H1 (cell line): ENCODE data around the gene TRMT10B. TPM values are rescaled to one million over a fixed set of nuclear protein-coding genes. Genes with fewer than 3 reads are reported as not detected.

Source experiments
- CTCF ChIA-PET: fragments of 300-600 bp; sonication (Branson Sonifier 250); formaldehyde crosslinking; loops from one replicate; lab custom pipeline; 2021; ENCODE audit not compliant: partially characterized antibody; lab: Charles Lee
- POLR2A ChIA-PET: fragments of 300-600 bp; sonication (Branson Sonifier 250); formaldehyde crosslinking; loops from one replicate; lab custom pipeline; 2021; ENCODE audit warnings: inconsistent platforms; ENCODE audit not compliant: partially characterized antibody; lab: Charles Lee
- DNase-seq, 2 experiments: peaks; one replicate each; pipeline versions ENCODE4 v3.0.0 to v3.0.0-alpha.2; 2010 to 2022; ENCODE audit warnings: low spot score in 2 of 2, low read depth in 1 of 2, mixed read lengths in 1 of 2
- FAIRE-seq: peaks from 2 replicates; lab custom pipeline; 2011; peaks lifted over from hg19 to GRCh38; lab: Jason Lieb, UNC
- H2AFZ ChIP-seq: 2 replicates; pipeline ENCODE4 v1.8.1; 2012; ENCODE audit warnings: low read length, inconsistent platforms
- H2AK5ac ChIP-seq: 2 replicates; pipeline ENCODE4 v1.6.1; 2013; ENCODE audit warnings: low read depth, low read length
- H2BK120ac ChIP-seq: replicated peaks from 2 replicates; pipeline ENCODE3; 2013; ENCODE audit warnings: low read depth, low read length, inconsistent platforms
- H2BK12ac ChIP-seq: 2 replicates; pipeline ENCODE4 v1.6.1; 2013; ENCODE audit warnings: low read depth, low read length
- H2BK15ac ChIP-seq: 2 replicates; pipeline ENCODE4 v1.6.1; 2013; ENCODE audit warnings: low read length
- H2BK20ac ChIP-seq: 2 replicates; pipeline ENCODE4 v1.6.1; 2013; ENCODE audit warnings: low read length
- H2BK5ac ChIP-seq: 2 replicates; pipeline ENCODE4 v1.6.1; 2013; ENCODE audit warnings: low read depth, low read length
- H3K14ac ChIP-seq: 2 replicates; pipeline ENCODE4 v1.6.1; 2013; ENCODE audit warnings: inconsistent platforms; ENCODE audit not compliant: insufficient read length
- H3K18ac ChIP-seq: 2 replicates; pipeline ENCODE4 v1.6.1; 2013; ENCODE audit warnings: low read length; ENCODE audit errors: extremely low read depth
- H3K23ac ChIP-seq: 2 replicates; pipeline ENCODE4 v1.6.1; 2013; ENCODE audit warnings: inconsistent platforms; ENCODE audit not compliant: insufficient read length
- H3K23me2 ChIP-seq: 2 replicates; pipeline ENCODE4 v1.6.1; 2013; ENCODE audit warnings: low read depth, low read length
- H3K27ac ChIP-seq: 2 replicates; pipeline ENCODE4 v1.6.1; 2011; ENCODE audit warnings: low read depth, low read length, inconsistent platforms
- H3K27me3 ChIP-seq, 4 experiments: replicated peaks in 1 of 4; 1 replicate in 1 of 4; 2 replicates in 3 of 4; pipeline versions ENCODE4 v1.6.1 to v1.8.1; 2011 to 2013; ENCODE audit warnings: low read length in 3 of 4, mild to moderate bottlenecking in 3 of 4, inconsistent platforms in 2 of 4, mixed read lengths in 2 of 4, moderate library complexity in 1 of 4; ENCODE audit not compliant: control insufficient read depth in 3 of 4, insufficient read depth in 3 of 4; ENCODE audit errors: extremely low read depth in 1 of 4
- H3K36me3 ChIP-seq, 4 experiments: 2 replicates each; pipeline versions ENCODE4 v1.6.1 to v1.8.1; 2011 to 2013; ENCODE audit warnings: mild to moderate bottlenecking in 4 of 4, low read length in 3 of 4, moderate library complexity in 2 of 4, control low read depth in 1 of 4, inconsistent platforms in 1 of 4; ENCODE audit not compliant: insufficient read depth in 4 of 4, control insufficient read depth in 2 of 4
- H3K4ac ChIP-seq: replicated peaks from 2 replicates; pipeline ENCODE3; 2013; ENCODE audit warnings: low read length, low read depth, mixed read lengths, inconsistent platforms; ENCODE audit not compliant: insufficient read length
- H3K4me1 ChIP-seq, 4 experiments: replicated peaks in 1 of 4; 1 replicate in 1 of 4; 2 replicates in 3 of 4; pipeline versions ENCODE4 v1.6.1 to v1.8.1; 2011 to 2013; ENCODE audit warnings: low read length in 3 of 4, inconsistent platforms in 2 of 4, mixed read lengths in 1 of 4; ENCODE audit not compliant: insufficient read depth in 4 of 4, control insufficient read depth in 3 of 4
- H3K4me2 ChIP-seq, 2 experiments: 2 replicates each; pipeline versions ENCODE4 v1.6.1 to v1.8.1; 2011 to 2013; ENCODE audit warnings: low read depth in 2 of 2, low read length in 2 of 2, control low read depth in 1 of 2, inconsistent platforms in 1 of 2, mild to moderate bottlenecking in 1 of 2; ENCODE audit not compliant: insufficient read depth in 1 of 2
- H3K4me3 ChIP-seq, 4 experiments: fragments of 200-600, 300-600 bp in 1 of 4; sonication (generic), shearing (Covaris generic), sonication (Bioruptor Twin) in 1 of 4; 2 replicates each; pipeline versions ENCODE4 v1.5.1 to v1.8.1; 2011 to 2016; ENCODE audit warnings: low read length in 4 of 4, low read depth in 3 of 4, control low read depth in 2 of 4, inconsistent platforms in 2 of 4, mild to moderate bottlenecking in 2 of 4, mixed read lengths in 1 of 4, moderate library complexity in 1 of 4; ENCODE audit not compliant: insufficient read depth in 2 of 4; ENCODE audit errors: extremely low read depth in 1 of 4
- H3K56ac ChIP-seq: replicated peaks from 2 replicates; pipeline ENCODE3; 2013; ENCODE audit warnings: low read depth, mild to moderate bottlenecking, mixed read lengths, low read length, inconsistent platforms; ENCODE audit not compliant: insufficient read length
- H3K79me1 ChIP-seq: 2 replicates; pipeline ENCODE4 v1.6.1; 2013; ENCODE audit warnings: low read depth, low read length, control low read depth
- H3K79me2 ChIP-seq, 2 experiments: 2 replicates each; pipeline versions ENCODE4 v1.6.1 to v1.8.1; 2012 to 2013; ENCODE audit warnings: low read length in 2 of 2, mild to moderate bottlenecking in 2 of 2, inconsistent platforms in 1 of 2; ENCODE audit not compliant: insufficient read depth in 2 of 2, control insufficient read depth in 1 of 2
- H3K9ac ChIP-seq, 4 experiments: replicated peaks in 1 of 4; 1 replicate in 1 of 4; 2 replicates in 3 of 4; pipeline versions ENCODE4 v1.6.1 to v1.8.1; 2011 to 2013; ENCODE audit warnings: low read depth in 3 of 4, low read length in 3 of 4, control low read depth in 2 of 4, mild to moderate bottlenecking in 2 of 4, moderate library complexity in 2 of 4, inconsistent platforms in 1 of 4; ENCODE audit errors: extremely low read depth in 1 of 4
- H3K9me3 ChIP-seq, 2 experiments: 2 replicates each; pipeline versions ENCODE4 v1.6.1 to v1.8.1; 2012 to 2013; ENCODE audit warnings: mild to moderate bottlenecking in 2 of 2, moderate library complexity in 2 of 2, control low read depth in 1 of 2, inconsistent platforms in 1 of 2, low read depth in 1 of 2, low read length in 1 of 2, mixed read lengths in 1 of 2; ENCODE audit not compliant: insufficient read depth in 2 of 2
- H4K20me1 ChIP-seq, 2 experiments: replicated peaks in 1 of 2; 2 replicates each; pipeline versions ENCODE3 to v1.8.1; 2011 to 2013; ENCODE audit warnings: inconsistent platforms in 2 of 2, low read length in 2 of 2, mild to moderate bottlenecking in 1 of 2; ENCODE audit not compliant: insufficient read depth in 2 of 2, control insufficient read depth in 1 of 2
- H4K5ac ChIP-seq: 2 replicates; pipeline ENCODE4 v1.6.1; 2013; ENCODE audit warnings: low read length, low read depth, mixed read lengths, inconsistent platforms; ENCODE audit not compliant: insufficient read length
- H4K8ac ChIP-seq: 2 replicates; pipeline ENCODE4 v1.8.0; 2013; ENCODE audit warnings: mild to moderate bottlenecking, moderate library complexity, low read length, inconsistent platforms; ENCODE audit not compliant: insufficient read depth; ENCODE audit errors: extremely low read depth
- H4K91ac ChIP-seq: replicated peaks from 2 replicates; pipeline ENCODE3; 2013; ENCODE audit warnings: low read length, mixed read lengths, inconsistent platforms; ENCODE audit not compliant: insufficient read length
- ASH2L ChIP-seq: fragments of 200-600, 300-600 bp; sonication (generic); IDR thresholded peaks from one replicate; pipeline ENCODE4 v1.7.1; 2017; ENCODE audit warnings: low read length
- KDM4A ChIP-seq: IDR thresholded peaks from one replicate; pipeline ENCODE4 v1.7.1; 2012; ENCODE audit warnings: low read depth, mild to moderate bottlenecking, moderate library complexity, low read length, inconsistent platforms; ENCODE audit not compliant: severe bottlenecking
- SAP30 ChIP-seq: fragments of 300-600 bp; sonication (generic); IDR thresholded peaks from 2 replicates; pipeline ENCODE4 v1.7.1; 2012; ENCODE audit warnings: low read length, moderate library complexity, mild to moderate bottlenecking, inconsistent platforms; ENCODE audit not compliant: insufficient read depth, insufficient replicate concordance
- SIN3A ChIP-seq, 2 experiments: IDR thresholded peaks in 1 of 2; conservative IDR thresholded peaks in 1 of 2; 2 replicates each; pipeline ENCODE4 v1.6.1; 2011 to 2012; ENCODE audit warnings: low read length in 2 of 2, improper control_type of control experiment in 1 of 2, low read depth in 1 of 2, mild to moderate bottlenecking in 1 of 2
- WGBS, 2 experiments: shearing (Covaris generic) in 1 of 2; methylation state at CpG; one replicate each; pipeline versions ENCODE4 v1.1.6 to v1.1.7; 2013 to 2015; ENCODE audit warnings: low lambda C conversion rate in 2 of 2, mixed read lengths in 2 of 2, inconsistent platforms in 1 of 2, low coverage in 1 of 2, missing lambda C conversion rate in 1 of 2; ENCODE audit not compliant: insufficient replicate concordance in 2 of 2, insufficient coverage in 1 of 2, insufficient read length in 1 of 2; ENCODE audit errors: extremely low coverage in 1 of 2, missing lambda C conversion rate in 1 of 2; 5-methylcytosine and 5-hydroxymethylcytosine counted together
- polyA plus RNA-seq, 7 experiments: library from polyadenylated mRNA; depleted of rRNA in 3 of 7; stranded (reverse) in 5 of 7; unstranded in 2 of 7; fragments of >200 nt in 5 of 7; fragments of 200-250 nt in 2 of 7; gene quantifications; 1 replicate in 5 of 7; 2 replicates in 1 of 7; 4 replicates in 1 of 7; pipeline versions ENCODE4 v1.2.1 to v1.2.3, GENCODE V29; 2011 to 2013; ENCODE audit warnings: missing spikeins in 2 of 7, mixed read lengths in 2 of 7
- total RNA-seq: library from RNA; stranded (reverse); fragmentation: NEBNext Ultra II Directional; extraction: Animal tissue kit (Norgen Biotek cat#: 25700); gene quantifications from 2 replicates; pipeline ENCODE4 v1.2.1, GENCODE V29; 2021

The TRMT10B gene
- total and polyA plus RNA-seq, 2 of the 8 experiments (the other 6 are each of a cell fraction or from before 2014, with no cell fraction given), result 2.4 to 4.5 TPM

- CTCF ChIA-PET, result interaction anchor here (0.6 to 2.0 kb wide), 4 partner anchors 14 to 27 kb away, joined by 3 to 10 read pairs (median 4); partner anchors contain the start of gene EXOSC3
- WGBS, 2 experiments, result 1% methylated on average over 42 of the region's 45 CpGs; no CpG with 5 or more reads in 1 of the 2 experiments
Measured at GRCh38 chr9:37801287-37801850, 47.8 kb downstream of the TRMT10B start.

More at GRCh38 chr9:37801287-37801850, 47.8 kb downstream of the TRMT10B start:
- no peak overlapping the region for H3K23ac ChIP-seq
- H2BK15ac ChIP-seq, result no peak overlapping the region
- H3K27me3 ChIP-seq, result no peaks in the 10 kb centered on the region
- H2AK5ac ChIP-seq, result no peak overlapping the region
- no peak overlapping the region for H2AFZ ChIP-seq
- H2BK20ac ChIP-seq, result no peak overlapping the region
- no peak for DNase-seq
- no peak overlapping the region for H3K56ac ChIP-seq
- H3K4me1 ChIP-seq, result peaks cover 2 to 11% (median 5%) of the 10 kb centered on the region in 4 experiments; a peak in 6 of 7 replicates
- H4K8ac ChIP-seq, result peak overlapping the region; percentile 93; the same call in 1 of the 2 replicates
- H2BK5ac ChIP-seq, result peak overlapping the region; percentile 35; the same call in 1 of the 2 replicates
- no peak overlapping the region for H3K18ac ChIP-seq
- no peak overlapping the region for H3K4ac ChIP-seq
- POLR2A ChIA-PET, result interaction anchor here (0.5 to 2.2 kb wide), 7 partner anchors 10 to 211 kb away, joined by 3 to 20 read pairs (median 4); partner anchors contain the start of genes EXOSC3 and TRMT10B
- H4K91ac ChIP-seq, result no peak overlapping the region
- no peak overlapping the region for H2BK120ac ChIP-seq
- H3K79me2 ChIP-seq, result peaks cover 0 to 24% of the 10 kb centered on the region in 2 experiments; a peak in 2 of 4 replicates
- H3K14ac ChIP-seq, result no peak overlapping the region
- H3K4me3 ChIP-seq, result peak overlapping the region; percentile 70 to 97 (median 83)
- H4K20me1 ChIP-seq, result peaks cover 4 to 8% of the 10 kb centered on the region in 2 experiments
- peaks cover 2% of the 10 kb centered on the region; the same call in 1 of the 2 replicates for H3K79me1 ChIP-seq
- H3K23me2 ChIP-seq, result peaks cover 6% of the 10 kb centered on the region; the same call in 1 of the 2 replicates
- H3K9me3 ChIP-seq, result no peaks in the 10 kb centered on the region
- TF ChIP-seq SIN3A (conservative IDR thresholded peaks at IDR 0.05 in 1 of 2, IDR thresholded peaks at IDR 0.05 in 1 of 2; ENCODE audit: low read depth in 1 of 2, low read length in 2 of 2), result 0 out of 4 replicates have a peak, but pooled peaks of 1 of the 2 experiments have one; percentile 11
- TF ChIP-seq KDM4A, result peak; percentile 10
- no peak for TF ChIP-seq SAP30
- TF ChIP-seq ASH2L, result no peak
- no peaks in the 10 kb centered on the region for H3K36me3 ChIP-seq
- no peak for FAIRE-seq
- H3K9ac ChIP-seq, result peak overlapping the region; percentile 62 to 94 (median 78)
- H2BK12ac ChIP-seq, result no peak overlapping the region
- peak overlapping the region; percentile 90 to 95 for H3K4me2 ChIP-seq
- no peak overlapping the region for H4K5ac ChIP-seq
- peak overlapping the region; percentile 58; the same call in 1 of the 2 replicates for H3K27ac ChIP-seq
